Stimulated activated CD8-positive, alpha-beta memory T cell treated with anti-CD3 and anti-CD28 coated beads, Interleukin-4, amount 100 ng/mL, for 24 hours (primary cell): Measurements from ENCODE around the gene LRRC27.
"Not testable (repeated sequence)": the region's sequence is repeated elsewhere in the genome, so short reads cannot be mapped to it uniquely, and the experiment has no call there.

Source experiments
- DNase-seq: peaks from one replicate; pipeline ENCODE4 v3.0.0-alpha.2; 2020; ENCODE audit warnings: low read depth

The LRRC27 gene

DNA sequence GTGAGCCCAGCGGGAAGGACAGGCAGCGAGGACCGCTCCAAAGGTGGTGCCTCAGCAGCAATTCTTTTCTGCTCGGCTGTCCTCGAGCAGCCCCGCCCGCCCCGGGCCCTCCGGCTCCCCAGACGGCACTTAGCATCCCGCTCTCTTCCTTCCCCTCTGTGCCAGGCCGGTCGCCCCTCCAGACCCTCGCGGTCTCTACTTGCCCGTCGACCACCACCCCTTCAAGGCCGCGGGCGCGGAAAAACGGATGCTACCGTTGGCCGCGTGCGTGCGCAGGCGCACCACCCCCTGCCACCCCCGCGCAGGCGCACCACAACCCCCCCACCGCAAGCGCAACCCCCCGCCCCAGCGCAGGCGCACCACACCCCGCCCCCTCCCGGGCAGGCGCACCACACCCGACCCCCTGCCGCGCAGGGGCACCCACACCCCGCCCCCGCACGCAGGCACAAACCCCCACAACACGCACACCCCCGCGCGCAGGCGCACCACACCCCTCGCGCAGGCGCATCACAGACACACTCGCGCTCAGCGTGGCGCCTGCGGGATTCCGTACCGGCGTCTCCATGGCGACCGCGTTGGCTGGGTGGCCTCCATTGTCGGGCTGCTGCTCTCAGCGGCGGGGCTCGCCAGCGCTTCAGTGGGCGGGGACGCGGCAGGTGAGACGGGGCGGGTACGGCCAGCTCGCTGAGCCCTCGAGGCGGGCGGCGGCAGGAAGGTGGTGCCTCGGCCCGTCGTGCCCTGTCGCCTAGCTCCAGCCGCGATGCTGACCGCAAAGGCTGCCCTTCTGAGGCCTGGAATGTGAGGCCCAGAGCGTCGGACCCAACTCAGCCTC, at the start of gene LRRC27:
Gene LRRC27 (plus strand): TSS at position 593 of the 832 bp plus-strand sequence. CDS start 1,332 bp downstream, outside the sequence.
- peak; percentile 98 for DNase-seq

GRCh38 chr10:132282667-132283603, 49.1 kb upstream of the LRRC27 start:
- DNase-seq: no peak

DNA sequence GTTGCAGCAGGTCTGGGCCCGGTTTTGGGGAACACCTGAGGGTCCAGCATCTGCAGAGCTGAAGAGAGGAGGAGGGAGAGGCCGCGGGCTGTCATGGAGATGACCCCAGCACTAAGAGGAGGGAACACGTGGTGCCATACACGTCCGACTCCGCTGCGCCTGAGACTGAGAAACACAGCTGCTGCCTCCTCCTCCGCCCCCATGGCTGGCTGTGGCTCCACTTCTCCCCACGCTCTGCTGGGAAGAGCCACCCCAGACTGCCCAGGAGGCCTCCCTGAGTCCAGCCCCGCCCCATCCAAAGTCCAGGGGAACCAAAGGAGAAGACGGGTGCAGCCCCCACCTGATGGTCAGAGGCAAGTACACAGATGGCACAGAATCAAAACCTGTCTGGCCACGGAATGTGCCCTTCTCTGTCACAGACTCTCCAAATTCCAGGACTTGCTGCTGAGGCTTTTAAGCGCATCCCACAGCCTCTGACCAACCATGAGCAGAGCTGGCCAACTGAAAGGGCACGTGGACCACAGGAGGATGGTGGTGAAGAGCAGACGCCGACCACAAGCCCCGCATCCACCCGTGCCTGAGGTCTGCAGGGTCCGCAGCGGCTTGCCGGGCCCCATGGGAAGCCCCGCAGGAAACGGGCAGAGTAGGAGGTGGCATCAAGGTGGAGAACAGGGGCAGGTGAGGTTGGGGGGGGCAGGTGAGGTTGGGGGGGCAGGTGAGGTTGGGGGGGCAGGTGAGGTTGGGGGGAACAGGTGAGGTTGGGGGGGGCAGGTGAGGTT, 48.2 kb upstream of the LRRC27 start:
- DNase-seq: no peak

DNA sequence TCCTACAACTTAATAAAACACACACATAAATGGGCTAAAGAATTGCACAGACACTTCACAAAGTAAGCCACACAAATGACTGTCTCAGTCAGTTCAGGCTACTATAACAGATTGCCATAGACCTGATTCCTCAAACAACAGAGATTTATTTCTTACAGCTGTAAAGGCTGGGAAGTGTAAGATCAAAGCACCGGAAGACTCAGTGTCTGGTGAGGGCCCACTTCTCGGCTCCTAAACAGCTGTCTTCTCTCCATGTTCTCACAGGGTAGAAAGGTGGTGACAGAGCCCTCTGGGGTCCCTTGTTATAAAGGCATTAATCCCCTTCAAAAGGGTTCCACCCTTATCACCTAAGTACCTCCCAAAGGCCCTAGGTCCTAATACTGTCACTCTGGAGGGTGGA, 42.6 kb upstream of the LRRC27 start:
- DNase-seq: no peak

- no peak for DNase-seq
These were observed 41.4 kb upstream of the LRRC27 start for GRCh38 chr10:132290631-132291030.

- DNase-seq: no peak
These were observed 40.2 kb upstream of the LRRC27 start for GRCh38 chr10:132291826-132292225.

- no peak for DNase-seq
These were observed 39.4 kb upstream of the LRRC27 start for GRCh38 chr10:132292287-132293200.

- DNase-seq: no peak
These were observed 38.7 kb upstream of the LRRC27 start for GRCh38 chr10:132293201-132293812.

DNA sequence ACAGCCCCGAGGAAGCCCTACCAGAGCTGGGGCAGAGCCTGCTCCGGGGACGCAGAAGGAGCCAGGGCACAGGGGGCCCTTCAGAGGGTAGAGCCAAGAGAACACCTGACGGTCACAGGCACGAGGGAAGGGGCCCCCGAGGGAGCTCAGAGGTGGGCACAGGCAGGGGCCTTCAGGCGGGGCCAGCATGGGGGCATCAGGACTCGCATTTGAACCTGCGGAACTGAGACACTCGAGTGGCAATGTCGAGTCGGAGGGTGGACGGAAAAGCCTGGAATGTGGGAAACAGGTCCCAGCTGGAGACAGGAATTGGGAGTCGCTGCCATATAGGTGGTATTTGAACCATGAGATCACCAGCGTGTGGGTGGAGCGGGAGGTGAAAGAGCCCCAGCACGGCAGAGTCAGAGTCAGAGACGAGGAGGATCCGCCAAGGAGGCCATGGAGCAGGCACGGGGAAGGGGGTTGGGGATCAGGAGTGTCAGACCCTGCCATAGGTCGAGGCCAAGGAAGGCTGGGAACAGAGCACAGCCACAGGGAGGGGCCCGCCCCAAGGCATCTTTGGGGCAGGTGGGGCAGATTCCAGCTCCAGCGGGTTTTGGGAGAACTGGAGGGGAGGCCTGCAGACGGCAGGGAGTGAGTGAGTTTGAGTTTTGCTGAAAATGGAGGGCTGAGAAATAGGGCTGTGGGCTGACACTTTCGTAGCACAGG, 38.0 kb upstream of the LRRC27 start:
- DNase-seq: no peak

- DNase-seq: no peak
These were observed 37.3 kb upstream of the LRRC27 start for GRCh38 chr10:132294561-132295318.

DNA sequence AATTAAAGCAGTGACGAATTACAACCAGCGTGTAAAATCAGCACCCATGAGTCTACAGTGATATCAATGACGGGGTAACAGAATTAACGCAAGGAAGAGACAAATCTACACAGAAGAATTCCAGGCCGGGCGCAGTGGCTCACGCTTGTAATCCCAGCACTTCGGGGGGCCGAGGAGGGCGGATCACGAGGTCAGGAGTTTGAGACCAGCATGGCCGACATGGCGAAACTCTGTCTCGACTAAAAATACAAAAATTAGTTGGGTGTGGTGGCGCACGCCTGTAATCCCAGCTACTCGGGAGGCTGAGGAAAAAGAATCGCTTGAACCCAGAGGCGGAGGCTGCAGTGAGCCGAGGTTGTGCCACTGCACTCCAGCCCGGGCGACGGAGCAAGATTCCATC, 36.5 kb upstream of the LRRC27 start:
- not testable (repeated sequence) for DNase-seq

DNA sequence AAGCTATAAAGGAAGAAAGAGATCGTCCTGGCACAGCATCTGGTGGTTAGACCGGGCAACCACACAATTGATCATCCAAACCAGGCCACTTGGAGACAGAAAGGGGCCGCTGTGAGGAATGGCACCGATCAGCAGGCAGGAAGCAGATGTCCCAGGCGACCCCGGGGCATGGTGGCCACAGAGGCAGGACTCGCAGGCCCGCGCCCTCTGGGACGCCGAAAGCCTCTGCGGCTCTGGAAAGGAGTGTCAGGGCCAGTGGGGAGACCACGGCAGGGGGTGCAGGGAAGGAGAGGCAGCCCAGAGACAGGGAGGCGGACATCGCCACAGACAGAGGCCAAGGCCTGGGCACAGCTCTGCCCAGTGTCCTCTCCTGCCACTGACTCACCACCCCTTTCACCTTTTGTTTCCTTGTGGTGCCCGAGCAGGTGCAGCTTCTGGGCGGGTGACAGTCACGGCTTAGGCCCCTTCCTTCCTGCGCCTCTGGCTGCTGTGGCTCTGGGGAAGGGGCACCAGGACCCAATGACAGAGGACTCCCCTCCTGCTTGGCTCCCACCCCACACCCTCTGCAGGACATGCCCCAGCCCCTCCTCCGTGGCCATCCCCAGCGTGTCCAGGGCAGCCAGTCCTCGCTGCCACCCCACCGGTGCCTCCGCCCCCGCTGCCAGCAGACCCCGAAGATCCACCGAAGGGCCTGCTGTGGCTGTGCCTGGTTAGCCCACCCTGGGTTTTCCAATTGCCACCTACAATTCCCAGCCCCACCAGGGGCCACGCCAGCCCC, 35.1 kb upstream of the LRRC27 start:
- no peak for DNase-seq

DNA sequence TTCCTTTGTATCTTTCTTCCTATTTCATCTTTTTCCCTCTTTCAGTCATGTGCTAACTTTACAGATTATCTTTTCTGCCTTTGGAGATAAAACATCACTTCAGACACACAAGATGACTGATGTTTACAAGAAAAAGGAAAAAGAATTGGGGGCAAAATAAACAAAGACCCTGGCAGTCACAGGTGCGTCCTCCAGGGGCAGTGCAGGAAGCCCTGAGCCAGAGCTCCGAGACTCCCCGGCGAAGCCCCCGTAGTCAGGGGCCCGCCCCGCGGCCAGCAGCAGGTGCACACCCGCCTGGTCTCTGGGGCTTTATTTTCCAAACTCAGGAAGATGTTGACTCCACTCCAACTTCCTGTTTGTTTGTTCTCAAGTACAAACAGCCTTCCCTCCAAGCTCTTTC, 34.5 kb upstream of the LRRC27 start:
- DNase-seq: no peak

DNA sequence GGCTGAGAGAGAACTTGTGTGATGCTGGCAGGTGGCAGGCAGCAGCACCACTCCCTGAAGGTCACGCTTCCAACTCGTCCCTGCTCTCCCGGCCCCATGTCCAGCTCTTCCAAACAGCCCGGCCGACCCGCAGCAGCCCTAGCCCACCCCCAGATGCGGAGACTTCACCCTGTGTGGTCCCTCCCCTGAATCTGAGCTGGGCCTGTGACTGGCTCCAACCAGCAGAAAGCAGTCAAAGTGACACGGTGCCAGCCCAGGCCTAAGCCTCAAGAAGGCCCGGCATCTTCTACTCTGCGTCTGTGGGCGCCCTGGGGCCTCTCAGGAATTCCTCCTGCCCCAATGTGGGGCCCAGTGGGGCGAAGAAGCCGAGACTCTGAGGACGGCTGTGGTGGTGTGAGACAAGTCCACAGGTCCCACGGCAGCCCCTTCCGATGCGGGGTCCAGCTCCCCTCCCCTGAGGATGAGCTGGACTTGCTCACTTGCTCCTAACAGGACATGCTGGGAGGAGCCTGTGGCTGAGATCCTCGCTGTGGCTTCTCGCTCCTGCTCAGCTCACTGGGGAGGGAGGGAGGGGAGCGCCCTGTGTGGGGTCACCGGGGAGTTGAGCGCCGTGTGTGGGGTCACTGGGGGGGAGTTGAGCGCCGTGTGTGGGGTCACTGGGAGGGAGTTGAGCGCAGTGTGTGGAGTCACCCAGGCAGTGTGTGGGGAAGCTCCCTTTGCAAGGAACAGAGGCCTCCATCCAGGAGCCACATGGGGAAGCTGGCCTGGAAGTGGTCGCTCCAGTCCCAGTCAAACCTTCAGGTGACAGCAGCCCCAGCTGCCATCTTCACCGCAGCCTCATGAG, 33.7 kb upstream of the LRRC27 start:
- DNase-seq: no peak

DNA sequence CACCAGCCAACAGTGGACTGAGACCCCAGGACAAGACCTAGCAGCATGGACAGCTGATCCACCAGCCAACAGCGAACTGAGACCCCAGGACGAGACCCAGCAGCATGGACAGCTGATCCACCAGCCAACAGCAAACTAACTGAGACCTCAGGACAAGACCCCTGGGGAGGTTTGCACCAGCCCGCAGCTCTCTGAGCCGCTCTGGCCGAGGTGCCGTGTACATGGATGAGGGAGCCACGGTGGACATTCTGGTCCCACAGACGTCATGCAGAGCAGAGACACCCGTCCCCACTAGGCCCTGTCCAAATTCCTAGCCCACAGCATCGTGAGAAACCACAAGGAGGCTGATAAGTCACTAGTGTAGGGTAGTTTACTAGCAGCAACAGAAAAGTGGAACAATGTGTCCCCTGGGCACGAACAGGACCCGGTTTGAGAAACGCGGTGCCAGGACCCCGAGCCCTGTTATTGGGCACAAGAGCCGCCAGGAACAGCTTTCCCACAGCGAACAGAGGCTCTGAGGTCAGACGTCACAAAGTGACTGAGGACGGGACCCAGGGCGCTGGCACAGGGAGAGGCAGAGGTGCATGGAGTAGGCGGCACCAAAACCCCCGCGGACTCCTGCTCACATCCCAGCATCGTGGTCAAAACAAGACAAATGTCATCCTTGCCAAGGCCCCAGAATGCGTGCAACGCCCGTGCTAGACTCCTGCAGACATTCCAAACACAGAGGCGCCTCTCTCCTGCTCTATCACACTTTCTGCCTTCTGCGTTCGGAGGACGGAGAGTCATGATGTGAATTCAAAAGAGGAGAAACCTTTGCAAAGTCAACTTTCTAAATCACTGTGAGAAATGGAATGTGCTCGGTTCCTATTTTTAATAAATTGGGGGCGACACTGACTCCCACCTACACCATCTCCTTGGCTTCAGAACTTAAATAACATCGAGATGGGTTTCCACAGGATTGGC, 32.3 kb upstream of the LRRC27 start:
- DNase-seq: no peak

DNA sequence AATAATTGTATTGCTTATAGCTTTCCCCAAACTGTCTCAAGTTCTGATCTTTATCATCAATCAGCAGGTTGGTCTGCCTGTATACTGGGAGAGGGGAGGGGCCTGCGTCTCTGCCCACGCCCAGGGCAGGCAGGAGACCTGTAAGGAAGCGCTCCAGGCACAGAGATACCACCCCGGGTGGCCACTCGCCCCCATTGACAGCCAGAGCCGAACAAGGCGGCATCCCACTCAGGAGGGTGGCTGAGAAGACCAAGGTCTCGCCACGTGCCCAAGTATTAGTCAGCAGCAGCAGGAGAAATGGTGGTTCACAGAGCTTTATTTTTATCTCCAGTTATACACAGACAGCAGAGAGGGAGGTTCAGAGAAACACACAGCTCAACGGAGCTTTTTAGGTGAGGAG, 31.4 kb upstream of the LRRC27 start:
- no peak for DNase-seq
